SW 1271 (cell line): ENCODE results near the gene MAPKAPK3.
A peak's percentile ranks its signal among the peaks of the same experiment; 100 is the strongest.

Source experiments
- DNase-seq, 2 experiments: peaks; one replicate each; lab custom pipeline; 2025; lab: John Stamatoyannopoulos, UW

The MAPKAPK3 gene

DNA sequence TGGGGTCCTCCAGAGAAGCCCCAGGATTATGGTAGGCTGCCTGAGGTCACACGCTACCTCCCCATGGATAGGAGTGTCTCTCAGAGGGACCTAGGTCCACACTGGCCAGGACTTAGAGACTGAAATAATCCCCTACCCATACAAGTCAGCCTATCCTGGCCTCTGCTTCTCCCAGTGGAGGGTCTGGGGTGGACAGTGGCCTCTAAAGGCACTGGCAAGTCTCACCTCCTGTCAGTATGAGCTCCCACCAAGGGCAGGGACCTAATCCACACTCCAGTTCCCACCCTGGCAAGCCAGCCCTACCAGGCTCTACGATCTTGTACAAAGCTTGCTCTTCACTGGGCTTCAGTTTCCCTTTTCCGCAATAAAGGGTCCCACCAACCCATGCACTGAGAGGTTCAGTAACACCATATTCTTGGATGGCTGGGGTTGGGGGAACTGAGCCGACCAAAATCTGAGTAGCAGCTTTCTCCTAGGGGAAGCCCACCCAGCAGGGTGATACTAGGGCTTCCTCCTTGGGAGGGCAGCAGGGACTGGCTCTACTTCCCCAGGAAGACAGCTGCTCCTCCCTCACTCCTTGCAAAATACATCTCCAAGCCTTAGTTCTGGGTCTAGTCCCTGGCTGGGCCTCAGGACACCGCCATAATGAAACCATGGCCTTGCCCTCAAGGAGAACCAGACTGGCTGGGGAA is 7.7 kb upstream of the MAPKAPK3 start:
- DNase-seq: no peak

GRCh38 chr3:50609763-50610085 is 7.2 kb upstream of the MAPKAPK3 start:
- no peak for DNase-seq

DNA sequence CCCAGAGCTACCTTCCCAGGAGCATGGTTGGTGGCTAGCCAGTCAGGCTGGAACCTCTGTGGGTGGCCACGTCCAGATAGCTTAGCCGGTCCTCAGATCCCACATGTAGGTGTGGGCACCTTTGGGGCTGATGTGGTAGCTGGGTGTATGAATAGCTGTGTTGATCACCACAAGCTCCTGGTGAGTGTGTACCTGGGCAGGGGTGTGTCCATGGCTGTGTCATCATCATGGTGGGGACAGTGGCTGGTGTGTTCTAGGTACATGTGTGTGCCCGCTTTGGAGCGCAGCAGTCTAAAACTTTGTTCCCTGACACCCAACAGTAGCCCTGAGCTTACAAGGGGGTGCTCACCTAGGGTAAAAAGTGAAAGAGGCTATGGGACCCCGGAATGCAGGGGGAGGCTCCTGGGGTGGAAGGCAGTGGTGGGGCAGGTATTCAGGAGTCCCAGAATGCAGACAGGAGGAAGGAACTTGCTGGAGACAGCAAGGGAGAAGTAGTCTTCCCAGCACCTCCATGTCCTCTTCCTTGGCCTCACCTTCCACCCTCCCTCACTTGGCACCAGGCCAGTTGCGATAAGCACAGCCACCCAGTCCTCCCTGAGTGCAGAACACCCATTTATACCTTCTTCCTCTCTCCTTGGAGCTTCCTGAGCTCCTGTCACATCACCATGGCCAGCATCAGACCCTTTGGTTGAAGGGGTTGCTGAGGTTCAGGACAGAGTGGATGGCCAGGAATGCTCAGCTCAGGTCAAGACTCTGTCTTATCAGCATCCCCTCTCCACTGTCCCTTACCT is 6.6 kb upstream of the MAPKAPK3 start:
- DNase-seq: no peak

- no peak for DNase-seq
These were observed 5.9 kb upstream of the MAPKAPK3 start for GRCh38 chr3:50610992-50611463.

GRCh38 chr3:50611464-50612233 is 5.3 kb upstream of the MAPKAPK3 start, which contains the start of gene CISH:
Gene CISH (minus strand): TSS chr3:50611774. CDS start chr3:50611650, 124 bp downstream.
- DNase-seq: peak; percentile 39 to 82

- no peak for DNase-seq
These were observed 4.6 kb upstream of the MAPKAPK3 start for GRCh38 chr3:50612234-50612882.

GRCh38 chr3:50612970-50613846 is 3.7 kb upstream of the MAPKAPK3 start:
- no peak for DNase-seq

DNA sequence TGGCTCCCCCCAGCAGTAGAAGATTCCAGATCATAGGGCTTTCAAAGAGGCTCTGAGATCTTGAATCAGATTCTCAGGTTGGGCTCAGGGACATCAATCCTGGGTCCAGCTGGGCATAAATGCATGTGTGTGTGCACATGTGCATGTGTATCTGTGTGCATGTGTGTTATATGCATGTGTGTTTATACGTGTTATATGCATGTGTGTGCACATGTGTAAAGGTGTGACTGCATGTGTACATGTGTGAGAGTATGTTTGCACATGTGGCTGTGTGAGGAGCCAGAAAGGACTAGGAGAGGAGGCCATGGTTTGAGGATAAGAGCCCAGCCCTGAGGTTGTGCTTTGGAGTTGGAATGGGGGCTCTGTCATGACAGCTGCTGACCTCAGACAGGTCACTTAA is 1.8 kb upstream of the MAPKAPK3 start:
- no peak for DNase-seq

DNA sequence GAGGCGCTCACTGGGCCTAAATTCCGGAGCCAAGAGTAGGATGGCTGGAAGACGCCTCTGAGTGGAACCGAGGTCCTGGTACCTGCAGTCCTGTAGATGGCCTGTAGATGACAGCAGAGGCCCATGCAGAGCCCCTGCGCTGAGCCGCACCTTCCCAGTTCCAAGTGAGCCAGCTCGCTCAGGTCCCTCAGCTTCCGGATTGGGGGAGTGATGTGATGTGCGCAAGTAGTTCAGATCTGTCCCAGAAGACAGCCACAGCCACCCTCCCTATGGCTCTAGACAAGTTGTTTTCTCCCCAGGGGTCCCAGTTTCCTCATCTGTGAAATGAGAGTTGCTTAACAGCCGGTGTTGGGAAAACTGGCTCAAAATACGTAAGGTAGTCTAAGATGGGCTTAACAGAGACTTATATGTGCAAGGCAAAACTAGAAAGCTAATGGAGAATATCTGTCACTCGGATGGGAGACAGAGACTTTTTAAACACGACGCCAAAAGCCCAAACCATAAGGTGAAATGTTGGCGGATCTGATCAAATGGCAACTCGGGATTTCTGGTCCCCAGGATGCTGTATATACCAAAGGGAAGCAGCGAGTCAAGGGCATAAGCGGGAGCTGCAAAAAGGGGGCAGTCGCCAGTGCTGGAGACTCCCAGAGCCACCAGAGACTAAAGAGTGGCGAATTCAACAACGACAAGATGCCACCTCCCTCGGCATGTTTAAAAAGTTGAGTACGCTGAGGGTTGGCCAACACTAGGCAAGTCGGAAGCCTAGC is 765 bp upstream of the MAPKAPK3 start:
- peak; percentile 34 to 70 for DNase-seq

DNA sequence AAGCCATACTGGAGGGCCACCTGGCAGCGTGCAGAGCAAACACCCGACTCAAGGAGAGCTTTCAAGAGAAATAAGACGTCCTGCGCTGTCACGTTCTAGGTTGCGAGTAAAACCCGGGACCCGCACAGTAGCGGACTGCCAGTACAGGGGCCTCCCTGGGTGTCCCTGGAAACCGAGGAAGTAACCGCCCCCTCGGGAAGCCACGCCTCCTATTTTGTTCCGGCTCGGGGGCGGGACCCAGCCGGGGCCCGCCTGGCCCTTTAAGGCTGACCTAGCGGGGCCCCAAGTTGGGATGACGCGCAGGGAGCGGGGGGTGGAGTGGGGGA is 218 bp upstream of the MAPKAPK3 start:
- peak; percentile 35 to 75 for DNase-seq

DNA sequence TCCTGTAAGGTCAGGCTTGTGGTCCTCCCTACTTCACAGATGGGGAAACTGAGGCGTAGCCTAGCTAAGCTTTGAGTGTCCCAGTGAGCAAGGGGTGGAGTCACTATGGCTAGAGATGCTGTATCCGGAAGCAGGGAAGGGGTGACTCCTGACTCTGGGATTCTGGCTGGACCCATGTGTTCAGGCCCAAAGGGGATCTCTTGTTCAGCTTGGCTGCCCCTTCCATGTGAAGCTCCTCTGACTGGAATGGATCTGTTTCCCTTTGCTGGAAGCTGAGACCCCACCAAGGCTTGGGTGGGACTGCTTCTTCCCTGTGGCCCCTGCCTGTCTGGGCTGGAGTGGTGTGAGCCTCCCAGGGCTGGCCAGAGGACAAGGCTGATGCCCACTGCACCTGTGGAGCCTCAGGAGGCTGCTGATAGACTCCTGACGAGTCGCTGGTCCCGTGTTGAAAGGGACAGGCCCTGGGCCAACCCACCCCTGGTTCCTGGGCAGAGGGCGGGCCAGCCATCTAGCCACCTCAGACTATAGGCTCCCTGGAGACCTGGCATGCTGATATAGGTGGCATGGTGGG is 1.0 kb downstream of the MAPKAPK3 start:
- no peak for DNase-seq

GRCh38 chr3:50620420-50620819 is 3.5 kb downstream of the MAPKAPK3 start:
- no peak for DNase-seq

GRCh38 chr3:50620820-50621219 is 3.9 kb downstream of the MAPKAPK3 start:
- DNase-seq: no peak

GRCh38 chr3:50622881-50623280 is 5.9 kb downstream of the MAPKAPK3 start:
- no peak for DNase-seq

GRCh38 chr3:50623840-50624474 is 7.0 kb downstream of the MAPKAPK3 start:
- no peak for DNase-seq

GRCh38 chr3:50624634-50625033 is 7.7 kb downstream of the MAPKAPK3 start:
- DNase-seq: peak in 1 of 2 experiments; percentile 11

GRCh38 chr3:50625231-50626182 is 8.6 kb downstream of the MAPKAPK3 start:
- no peak for DNase-seq

GRCh38 chr3:50626401-50626800 is 9.4 kb downstream of the MAPKAPK3 start:
- DNase-seq: no peak
